ENCODE measurements around the gene LOXL4. TPM values are rescaled to one million over a fixed set of nuclear protein-coding genes. Genes with fewer than 3 reads are reported as not detected.

The LOXL4 gene
- total RNA-seq, 2 donors from 2014 or later = 0.32 to 1.6 TPM

DNA sequence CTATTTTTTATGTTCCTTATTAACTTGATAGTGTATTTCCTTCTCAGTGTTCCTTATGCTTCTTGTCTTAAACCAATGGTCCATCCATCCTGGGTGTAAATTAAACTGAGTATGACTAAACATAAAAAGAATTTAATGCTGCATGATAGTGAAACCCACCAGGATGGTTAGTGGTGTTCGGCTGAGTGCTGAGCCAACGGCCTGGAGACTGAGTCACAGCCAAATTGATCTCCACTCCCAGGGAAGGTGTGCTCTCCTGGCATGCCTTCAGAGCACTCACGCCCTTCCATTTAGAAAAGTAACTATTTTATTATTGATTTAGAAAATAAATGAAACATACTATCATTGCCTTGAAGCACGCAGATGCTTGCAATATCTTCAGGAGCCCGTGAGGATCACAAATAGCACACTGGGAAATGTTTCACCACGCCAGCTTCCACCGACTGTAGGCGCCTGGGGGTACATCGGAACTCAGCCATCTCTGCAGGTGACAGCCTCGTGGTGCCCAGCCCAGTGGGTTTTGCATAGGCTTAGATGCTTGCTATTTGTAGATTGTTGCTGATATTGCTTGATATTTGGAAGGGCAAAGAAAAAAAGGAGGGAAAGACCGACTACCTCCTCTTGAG, 40.0 kb upstream of the LOXL4 start:
- intact Hi-C loops (cut with DNase I) = no loop called here
- H3K9me3 ChIP-seq = no peaks in the 10 kb centered on the region
- H3K4me3 ChIP-seq = no peak overlapping the region
- H3K27me3 ChIP-seq = no peaks in the 10 kb centered on the region
- no peaks in the 10 kb centered on the region for H3K4me1 ChIP-seq
- DNase-seq = no peak
- no peak overlapping the region for H3K9ac ChIP-seq (ENCODE audit: low read depth in 2 of 2, low read length in 2 of 2)
- no peak for TF ChIP-seq CTCF (IDR thresholded peaks at IDR 0.05)
- H3K27ac ChIP-seq = no peak overlapping the region
- no peaks in the 10 kb centered on the region for H3K36me3 ChIP-seq

DNA sequence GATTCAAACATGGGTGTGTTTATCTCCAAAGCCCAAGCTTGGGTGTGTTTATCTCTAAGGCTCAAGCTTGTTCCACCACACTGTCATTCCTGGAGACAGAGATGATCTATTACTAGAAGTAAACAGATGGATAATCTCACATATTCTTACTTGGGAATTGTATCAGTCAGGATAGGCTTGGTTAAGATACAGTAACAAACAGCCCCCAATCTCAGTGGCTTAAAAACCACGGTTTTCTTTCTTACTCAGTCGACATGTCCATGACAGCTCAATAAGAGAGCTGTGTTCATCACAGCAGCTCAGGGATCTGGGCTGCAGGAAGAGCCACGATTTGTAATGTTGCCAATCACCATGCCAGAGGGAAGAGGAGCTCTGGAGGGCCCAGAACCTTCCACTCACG, 38.5 kb upstream of the LOXL4 start:
- Histone ChIP-seq H3K9ac (ENCODE audit: low read depth in 2 of 2, low read length in 2 of 2) (no peak overlapping the region), H3K36me3 (no peaks in the 10 kb centered on the region), H3K4me1 (no peaks in the 10 kb centered on the region), H3K27me3 (no peaks in the 10 kb centered on the region), H3K9me3 (no peaks in the 10 kb centered on the region), H3K4me3 (no peak overlapping the region), H3K27ac (no peak overlapping the region)
- no peak for TF ChIP-seq CTCF (IDR thresholded peaks at IDR 0.05)
- no peak for DNase-seq
- intact Hi-C loops (cut with DNase I) = no loop called here

- TF ChIP-seq CTCF (IDR thresholded peaks at IDR 0.05) = no peak
- H3K27ac ChIP-seq = no peak overlapping the region
- H3K36me3 ChIP-seq = no peaks in the 10 kb centered on the region
- intact Hi-C loops (cut with DNase I) = no loop called here
- H3K9me3 ChIP-seq = no peaks in the 10 kb centered on the region
- DNase-seq = no peak
- H3K4me3 ChIP-seq = no peak overlapping the region
- no peak overlapping the region for H3K9ac ChIP-seq (ENCODE audit: low read depth in 2 of 2, low read length in 2 of 2)
- H3K27me3 ChIP-seq = no peaks in the 10 kb centered on the region
- no peaks in the 10 kb centered on the region for H3K4me1 ChIP-seq
These were observed 35.6 kb upstream of the LOXL4 start for GRCh38 chr10:98303569-98303968.

DNA sequence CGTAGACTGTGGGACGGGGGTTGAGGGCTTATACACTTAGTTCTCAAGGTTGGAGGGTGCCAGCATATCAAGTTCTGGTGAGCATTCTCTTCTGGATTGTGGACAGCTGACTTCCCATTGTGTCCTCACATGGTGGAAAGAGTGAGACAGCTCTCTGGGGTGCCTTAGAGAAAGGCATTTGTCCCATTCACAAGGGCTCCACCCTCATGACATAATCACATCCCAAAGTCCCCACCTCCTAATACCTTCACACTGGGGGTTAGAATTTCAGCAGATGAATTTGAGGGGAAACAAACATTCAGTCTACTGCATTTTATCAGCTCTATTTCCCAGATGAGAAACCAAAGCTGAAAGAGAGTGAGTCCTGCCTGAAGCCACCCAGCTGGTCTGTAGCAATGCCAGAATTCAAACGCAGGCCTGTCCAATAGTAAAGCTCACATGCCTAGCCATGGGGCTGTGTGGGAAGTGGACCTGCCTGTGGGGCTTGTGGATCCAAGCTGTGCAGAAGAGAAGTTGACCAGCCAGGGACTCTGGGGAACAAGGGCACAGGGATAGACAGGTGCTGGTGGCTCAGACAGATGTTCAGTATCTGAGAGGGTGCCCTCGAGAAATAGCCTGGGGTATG, 34.9 kb upstream of the LOXL4 start:
- Histone ChIP-seq H3K27ac (no peak overlapping the region), H3K4me3 (no peak overlapping the region), H3K9me3 (no peaks in the 10 kb centered on the region), H3K36me3 (no peaks in the 10 kb centered on the region), H3K4me1 (no peaks in the 10 kb centered on the region), H3K27me3 (no peaks in the 10 kb centered on the region), H3K9ac (ENCODE audit: low read depth in 2 of 2, low read length in 2 of 2) (no peak overlapping the region)
- intact Hi-C loops (cut with DNase I) = no loop called here
- no peak for TF ChIP-seq CTCF (IDR thresholded peaks at IDR 0.05)
- no peak for DNase-seq

DNA sequence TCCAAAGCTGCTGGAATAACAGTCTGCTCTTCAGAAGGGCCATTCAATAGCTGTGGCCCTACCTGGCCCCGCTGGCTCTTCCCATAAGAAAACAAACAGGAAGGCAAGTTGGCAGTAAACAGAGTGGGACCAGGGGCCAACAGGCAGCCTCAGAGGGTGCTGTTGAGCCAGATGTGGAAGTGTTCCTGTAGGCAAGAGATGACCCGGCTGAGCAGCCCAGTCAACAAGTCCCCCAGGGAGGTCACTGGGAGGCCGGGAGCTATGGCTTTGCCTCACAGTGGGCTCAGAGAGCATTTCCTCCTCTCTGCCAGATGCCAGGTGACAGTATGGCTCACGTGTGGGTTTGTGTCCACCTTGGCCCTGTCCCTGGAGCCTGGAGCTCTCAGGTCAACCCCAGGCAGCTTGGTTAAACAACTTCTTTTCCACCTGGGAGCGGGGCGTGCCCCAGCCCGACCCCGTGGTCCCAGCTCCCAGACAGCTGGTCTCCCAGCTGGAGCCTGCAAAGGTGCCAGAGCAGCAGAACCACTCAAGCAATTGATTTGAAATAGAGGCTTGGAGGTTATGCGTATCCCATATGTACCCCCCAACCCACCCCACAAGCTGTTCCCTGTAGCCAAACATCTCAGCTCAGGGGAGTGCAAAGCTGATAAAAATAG, 33.8 kb upstream of the LOXL4 start:
- intact Hi-C loops (cut with DNase I) = no loop called here
- Histone ChIP-seq H3K9me3 (no peaks in the 10 kb centered on the region), H3K9ac (ENCODE audit: low read depth in 2 of 2, low read length in 2 of 2) (no peak overlapping the region), H3K4me1 (no peaks in the 10 kb centered on the region), H3K27me3 (no peaks in the 10 kb centered on the region), H3K4me3 (no peak overlapping the region), H3K27ac (no peak overlapping the region), H3K36me3 (no peaks in the 10 kb centered on the region)
- TF ChIP-seq CTCF (IDR thresholded peaks at IDR 0.05) = no peak
- DNase-seq = no peak

Measured in colonic mucosa (tissue), 4 donors.